ENCODE measurements around the gene ARGLU1. TPM values are rescaled to one million over a fixed set of nuclear protein-coding genes. Genes with fewer than 3 reads are reported as not detected.

Gene ARGLU1
- total RNA-seq, 1 donor from 2014 or later: 56.9 TPM

- Histone ChIP-seq H4K20me1 (ENCODE audit: insufficient read depth, low read length) (no peaks in the 10 kb centered on the region), H3K4me1 (ENCODE audit: insufficient read depth, low read length) (peaks cover 5% of the 10 kb centered on the region), H2AFZ (ENCODE audit: low read depth, low read length) (no peak overlapping the region), H3K36me3 (ENCODE audit: insufficient read depth, low read length) (no peaks in the 10 kb centered on the region), H3K9ac (ENCODE audit: low read length) (no peak overlapping the region), H3K4me3 (ENCODE audit: insufficient read depth, low read depth, low read length) (no peak overlapping the region), H3K27me3 (ENCODE audit: insufficient read depth, low read length) (no peaks in the 10 kb centered on the region), H3K9me3 (ENCODE audit: insufficient read depth, low read depth, low read length) (no peaks in the 10 kb centered on the region), H3K4me2 (ENCODE audit: low read length) (no peak overlapping the region), H3K27ac (ENCODE audit: low read depth, low read length) (no peak overlapping the region), H3K79me2 (ENCODE audit: insufficient read depth, low read length) (no peaks in the 10 kb centered on the region)
- Mint-ChIP-seq H3K36me3 (ENCODE audit: low read depth, unreplicated experiment) (no peaks in the 10 kb centered on the region), H3K4me1 (ENCODE audit: low read depth, unreplicated experiment) (peaks cover 13% of the 10 kb centered on the region), H3K27ac (ENCODE audit: unreplicated experiment) (no peak overlapping the region), H3K27me3 (ENCODE audit: low read depth, unreplicated experiment) (no peaks in the 10 kb centered on the region), H3K9me3 (ENCODE audit: unreplicated experiment) (peaks cover 3% of the 10 kb centered on the region), H3K4me3 (ENCODE audit: unreplicated experiment) (no peak overlapping the region)
- DNase-seq (ENCODE audit: low read depth) (no peak), FAIRE-seq (no peak)
- no peak for TF ChIP-seq EZH2 (IDR thresholded peaks at IDR 0.05; ENCODE audit: insufficient read depth, low read length)
- TF ChIP-seq CTCF (IDR thresholded peaks at IDR 0.05; ENCODE audit: insufficient read depth, low read depth, low read length): no peak
Measured at GRCh38 chr13:106597186-106597585, 29.2 kb upstream of the ARGLU1 start.

GRCh38 chr13:106596275-106596937 is 28.5 kb upstream of the ARGLU1 start:
- Histone ChIP-seq H3K4me3 (ENCODE audit: insufficient read depth, low read depth, low read length) (no peak overlapping the region), H3K4me1 (ENCODE audit: insufficient read depth, low read length) (peaks cover 5% of the 10 kb centered on the region), H3K36me3 (ENCODE audit: insufficient read depth, low read length) (no peaks in the 10 kb centered on the region), H4K20me1 (ENCODE audit: insufficient read depth, low read length) (no peaks in the 10 kb centered on the region), H3K9me3 (ENCODE audit: insufficient read depth, low read depth, low read length) (no peaks in the 10 kb centered on the region), H3K4me2 (ENCODE audit: low read length) (no peak overlapping the region), H2AFZ (ENCODE audit: low read depth, low read length) (no peak overlapping the region), H3K9ac (ENCODE audit: low read length) (no peak overlapping the region), H3K27me3 (ENCODE audit: insufficient read depth, low read length) (no peaks in the 10 kb centered on the region), H3K79me2 (ENCODE audit: insufficient read depth, low read length) (no peaks in the 10 kb centered on the region), H3K27ac (ENCODE audit: low read depth, low read length) (no peak overlapping the region)
- peaks cover 13% of the 10 kb centered on the region for H3K4me1 Mint-ChIP-seq (ENCODE audit: low read depth, unreplicated experiment)
- no peaks in the 10 kb centered on the region for H3K36me3 Mint-ChIP-seq (ENCODE audit: low read depth, unreplicated experiment)
- no peak overlapping the region for H3K4me3 Mint-ChIP-seq (ENCODE audit: unreplicated experiment)
- no peak overlapping the region for H3K27ac Mint-ChIP-seq (ENCODE audit: unreplicated experiment)
- TF ChIP-seq EZH2 (IDR thresholded peaks at IDR 0.05; ENCODE audit: insufficient read depth, low read length) (no peak), CTCF (IDR thresholded peaks at IDR 0.05; ENCODE audit: insufficient read depth, low read depth, low read length) (no peak)
- FAIRE-seq: no peak
- peaks cover 6% of the 10 kb centered on the region for H3K9me3 Mint-ChIP-seq (ENCODE audit: unreplicated experiment)
- DNase-seq (ENCODE audit: low read depth): no peak
- H3K27me3 Mint-ChIP-seq (ENCODE audit: low read depth, unreplicated experiment): peaks cover 3% of the 10 kb centered on the region

GRCh38 chr13:106595625-106596024 is 27.7 kb upstream of the ARGLU1 start:
- no peak overlapping the region for H3K9ac ChIP-seq (ENCODE audit: low read length)
- no peak overlapping the region for H3K4me3 ChIP-seq (ENCODE audit: insufficient read depth, low read depth, low read length)
- no peaks in the 10 kb centered on the region for H4K20me1 ChIP-seq (ENCODE audit: insufficient read depth, low read length)
- H3K27ac Mint-ChIP-seq (ENCODE audit: unreplicated experiment): no peak overlapping the region
- DNase-seq (ENCODE audit: low read depth) (no peak), FAIRE-seq (no peak)
- H3K36me3 Mint-ChIP-seq (ENCODE audit: low read depth, unreplicated experiment): no peaks in the 10 kb centered on the region
- H3K9me3 ChIP-seq (ENCODE audit: insufficient read depth, low read depth, low read length): no peaks in the 10 kb centered on the region
- no peaks in the 10 kb centered on the region for H3K79me2 ChIP-seq (ENCODE audit: insufficient read depth, low read length)
- H3K4me1 ChIP-seq (ENCODE audit: insufficient read depth, low read length): peaks cover 5% of the 10 kb centered on the region
- H3K27ac ChIP-seq (ENCODE audit: low read depth, low read length): no peak overlapping the region
- peaks cover 6% of the 10 kb centered on the region for H3K9me3 Mint-ChIP-seq (ENCODE audit: unreplicated experiment)
- no peak overlapping the region for H2AFZ ChIP-seq (ENCODE audit: low read depth, low read length)
- no peak overlapping the region for H3K4me3 Mint-ChIP-seq (ENCODE audit: unreplicated experiment)
- H3K4me2 ChIP-seq (ENCODE audit: low read length): no peak overlapping the region
- no peaks in the 10 kb centered on the region for H3K36me3 ChIP-seq (ENCODE audit: insufficient read depth, low read length)
- TF ChIP-seq CTCF (IDR thresholded peaks at IDR 0.05; ENCODE audit: insufficient read depth, low read depth, low read length) (no peak), EZH2 (IDR thresholded peaks at IDR 0.05; ENCODE audit: insufficient read depth, low read length) (no peak)
- peaks cover 10% of the 10 kb centered on the region for H3K4me1 Mint-ChIP-seq (ENCODE audit: low read depth, unreplicated experiment)
- peaks cover 5% of the 10 kb centered on the region for H3K27me3 Mint-ChIP-seq (ENCODE audit: low read depth, unreplicated experiment)
- H3K27me3 ChIP-seq (ENCODE audit: insufficient read depth, low read length): no peaks in the 10 kb centered on the region
